GM10248 (cell line): Measurements from ENCODE around the gene SEC24A.

Source experiments
- CTCF ChIA-PET: fragments of 300-600 bp; sonication (Branson Sonifier 250); formaldehyde crosslinking; extraction: SDS; loops from one replicate; lab custom pipeline; 2021; ENCODE audit warnings: antibody characterized with exemption; lab: Yijun Ruan, JAX
- POLR2A ChIA-PET: fragments of 350-650 bp; sonication (Branson Sonifier 250); formaldehyde crosslinking; extraction: SDS; loops from one replicate; lab custom pipeline; 2020; ENCODE audit warnings: antibody characterized with exemption; lab: Yijun Ruan, JAX
- DNase-seq: peaks from one replicate; pipeline ENCODE4 v3.0.0; 2012; ENCODE audit errors: extremely low spot score
- CTCF ChIP-seq: IDR thresholded peaks from 2 replicates; pipeline ENCODE4 v1.5.1; 2012; ENCODE audit warnings: mild to moderate bottlenecking, low read depth; ENCODE audit errors: extremely low read depth, missing control alignments, control extremely low read depth

SEC24A gene

GRCh38 chr5:134777366-134777765, 128.8 kb downstream of the SEC24A start:
- TF ChIP-seq CTCF: no peak
- ChIA-PET POLR2A (no interaction called here), CTCF (interaction anchor here (0.8 to 2.0 kb wide), 4 partner anchors 16 to 39 kb away, joined by 4 to 6 read pairs (median 4); partner anchors contain the start of genes CAMLG and DDX46)
- no peak for DNase-seq
